ENCODE data around the gene EPN3.

GRCh38 chr17:50499721-50500120 is 32.8 kb upstream of the EPN3 start:
- TF ChIP-seq POLR2A (IDR thresholded peaks at IDR 0.05): no peak
- TF ChIP-seq CTCF (IDR thresholded peaks at IDR 0.05): no peak
- TF ChIP-seq POLR2AphosphoS5 (IDR thresholded peaks at IDR 0.05): no peak
- no peak for TF ChIP-seq EP300 (IDR thresholded peaks at IDR 0.05)
